Measurements from ENCODE around the gene NRG3.

DNA sequence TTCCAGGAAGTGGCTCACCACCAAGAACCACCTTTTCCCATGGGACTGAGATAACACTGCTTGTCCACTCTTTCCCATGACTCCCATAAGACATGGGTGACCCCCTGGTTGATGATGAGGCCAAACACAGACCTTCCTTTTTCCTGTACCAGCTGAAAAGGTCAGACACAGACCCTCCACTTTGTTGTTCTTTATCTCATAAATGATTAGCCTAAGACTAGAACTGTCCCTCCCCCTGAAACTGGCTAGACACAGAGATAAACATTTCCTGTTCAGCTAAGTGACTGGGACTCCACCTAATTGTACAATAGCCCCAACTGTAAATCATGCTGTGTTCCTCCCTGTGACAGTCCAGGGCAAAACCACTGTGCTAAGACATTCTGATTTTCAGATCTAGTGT, 8.2 kb upstream of the NRG3 start:
- TF ChIP-seq, protein P1, sequence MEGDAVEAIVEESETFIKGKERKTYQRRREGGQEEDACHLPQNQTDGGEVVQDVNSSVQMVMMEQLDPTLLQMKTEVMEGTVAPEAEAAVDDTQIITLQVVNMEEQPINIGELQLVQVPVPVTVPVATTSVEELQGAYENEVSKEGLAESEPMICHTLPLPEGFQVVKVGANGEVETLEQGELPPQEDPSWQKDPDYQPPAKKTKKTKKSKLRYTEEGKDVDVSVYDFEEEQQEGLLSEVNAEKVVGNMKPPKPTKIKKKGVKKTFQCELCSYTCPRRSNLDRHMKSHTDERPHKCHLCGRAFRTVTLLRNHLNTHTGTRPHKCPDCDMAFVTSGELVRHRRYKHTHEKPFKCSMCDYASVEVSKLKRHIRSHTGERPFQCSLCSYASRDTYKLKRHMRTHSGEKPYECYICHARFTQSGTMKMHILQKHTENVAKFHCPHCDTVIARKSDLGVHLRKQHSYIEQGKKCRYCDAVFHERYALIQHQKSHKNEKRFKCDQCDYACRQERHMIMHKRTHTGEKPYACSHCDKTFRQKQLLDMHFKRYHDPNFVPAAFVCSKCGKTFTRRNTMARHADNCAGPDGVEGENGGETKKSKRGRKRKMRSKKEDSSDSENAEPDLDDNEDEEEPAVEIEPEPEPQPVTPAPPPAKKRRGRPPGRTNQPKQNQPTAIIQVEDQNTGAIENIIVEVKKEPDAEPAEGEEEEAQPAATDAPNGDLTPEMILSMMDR (IDR thresholded peaks at IDR 0.05): no peak
- no peak for TF ChIP-seq POLR2A (IDR thresholded peaks at IDR 0.05)
